ENCODE data around the gene RILPL1. TPM values are rescaled to one million over a fixed set of nuclear protein-coding genes. Genes with fewer than 3 reads are reported as not detected.
"Not testable (repeated sequence)": the region's sequence is repeated elsewhere in the genome, so short reads cannot be mapped to it uniquely, and the experiment has no call there.

The RILPL1 gene
- total and polyA plus RNA-seq, 3 experiments from 2014 or later, result 0.55 to 4.6 (median 2.7) TPM

- DNase-seq, result no peak
- Mint-ChIP-seq H3K27me3 (no peaks in the 10 kb centered on the region), H3K36me3 (peaks cover 0 to 30% (median 5%) of the 10 kb centered on the region in 3 donors), H3K4me1 (no peaks in the 10 kb centered on the region), H3K27ac (peak overlapping the region in 1 of 8 donors; percentile 63), H3K4me3 (no peak overlapping the region), H3K9me3 (no peaks in the 10 kb centered on the region)
- no peaks in the 10 kb centered on the region for H3K9me3 ChIP-seq (ENCODE audit: low read length)
- ChIA-PET CTCF (interaction anchor here (0.6 kb wide), 1 partner anchor 139 kb away, joined by 3 read pairs; no protein-coding TSS in a partner anchor), POLR2A (no interaction called here)
- H3K27me3 ChIP-seq (ENCODE audit: insufficient read depth, low read length, poor library complexity, severe bottlenecking), result no peaks in the 10 kb centered on the region
- no peak overlapping the region for H3K27ac ChIP-seq (ENCODE audit: low read depth, low read length)
- no peaks in the 10 kb centered on the region for H3K4me1 ChIP-seq (ENCODE audit: insufficient read depth, low read length)
- no peak overlapping the region for H3K4me3 ChIP-seq (ENCODE audit: low read length)
- no peaks in the 10 kb centered on the region for H3K36me3 ChIP-seq (ENCODE audit: insufficient read depth, low read length)
These were observed 17.2 kb downstream of the RILPL1 start for GRCh38 chr12:123516216-123516780.

GRCh38 chr12:123514582-123515221 lies 18.8 kb downstream of the RILPL1 start:
- H3K27me3 Mint-ChIP-seq, result not testable (repeated sequence)

GRCh38 chr12:123513805-123514204 lies 19.7 kb downstream of the RILPL1 start:
- Mint-ChIP-seq H3K9me3 (no peaks in the 10 kb centered on the region), H3K27me3 (no peaks in the 10 kb centered on the region), H3K4me3 (no peak overlapping the region), H3K4me1 (no peaks in the 10 kb centered on the region), H3K27ac (no peak overlapping the region), H3K36me3 (peaks cover 0 to 12% (median 4%) of the 10 kb centered on the region in 3 donors)
- DNase-seq, result no peak
- H3K4me3 ChIP-seq (ENCODE audit: low read length), result no peak overlapping the region
- ChIA-PET POLR2A (no interaction called here), CTCF (no interaction called here)
- H3K4me1 ChIP-seq (ENCODE audit: insufficient read depth, low read length), result no peaks in the 10 kb centered on the region
- H3K27me3 ChIP-seq (ENCODE audit: insufficient read depth, low read length, poor library complexity, severe bottlenecking), result no peaks in the 10 kb centered on the region
- no peaks in the 10 kb centered on the region for H3K9me3 ChIP-seq (ENCODE audit: low read length)
- H3K27ac ChIP-seq (ENCODE audit: low read depth, low read length), result no peak overlapping the region
- no peaks in the 10 kb centered on the region for H3K36me3 ChIP-seq (ENCODE audit: insufficient read depth, low read length)

More at GRCh38 chr12:123514582-123515221, 18.8 kb downstream of the RILPL1 start:
- H3K27me3 ChIP-seq (ENCODE audit: insufficient read depth, low read length, poor library complexity, severe bottlenecking); H3K4me3 ChIP-seq (ENCODE audit: low read length); H3K4me3 Mint-ChIP-seq; CTCF ChIA-PET; H3K9me3 Mint-ChIP-seq; H3K4me1 Mint-ChIP-seq; H3K36me3 ChIP-seq (ENCODE audit: insufficient read depth, low read length); DNase-seq; H3K4me1 ChIP-seq (ENCODE audit: insufficient read depth, low read length); POLR2A ChIA-PET; H3K27ac Mint-ChIP-seq; H3K9me3 ChIP-seq (ENCODE audit: low read length); H3K27ac ChIP-seq (ENCODE audit: low read depth, low read length): not testable (repeated sequence)
- peaks cover 0 to 20% (median 5%) of the 10 kb centered on the region in 3 donors for H3K36me3 Mint-ChIP-seq

GRCh38 chr12:123512838-123513665 lies 20.5 kb downstream of the RILPL1 start:
- Mint-ChIP-seq H3K4me1 (no peaks in the 10 kb centered on the region), H3K27ac (no peak overlapping the region), H3K36me3 (peaks cover 0 to 11% (median 4%) of the 10 kb centered on the region in 3 donors), H3K27me3 (no peaks in the 10 kb centered on the region), H3K9me3 (no peaks in the 10 kb centered on the region), H3K4me3 (no peak overlapping the region)
- CTCF ChIA-PET, result no interaction called here
- POLR2A ChIA-PET, result no interaction called here
- no peaks in the 10 kb centered on the region for H3K36me3 ChIP-seq (ENCODE audit: insufficient read depth, low read length)
- no peaks in the 10 kb centered on the region for H3K9me3 ChIP-seq (ENCODE audit: low read length)
- no peak for DNase-seq
- no peak overlapping the region for H3K27ac ChIP-seq (ENCODE audit: low read depth, low read length)
- H3K27me3 ChIP-seq (ENCODE audit: insufficient read depth, low read length, poor library complexity, severe bottlenecking), result no peaks in the 10 kb centered on the region
- no peaks in the 10 kb centered on the region for H3K4me1 ChIP-seq (ENCODE audit: insufficient read depth, low read length)
- H3K4me3 ChIP-seq (ENCODE audit: low read length), result no peak overlapping the region

- Histone ChIP-seq H3K27me3 (ENCODE audit: insufficient read depth, low read length, poor library complexity, severe bottlenecking) (no peaks in the 10 kb centered on the region), H3K4me1 (ENCODE audit: insufficient read depth, low read length) (no peaks in the 10 kb centered on the region), H3K4me3 (ENCODE audit: low read length) (no peak overlapping the region), H3K27ac (ENCODE audit: low read depth, low read length) (no peak overlapping the region), H3K36me3 (ENCODE audit: insufficient read depth, low read length) (no peaks in the 10 kb centered on the region), H3K9me3 (ENCODE audit: low read length) (no peaks in the 10 kb centered on the region)
- ChIA-PET POLR2A (interaction anchor here (0.5 kb wide), 1 partner anchor 31 kb away, joined by 3 read pairs; no protein-coding TSS in a partner anchor), CTCF (no interaction called here)
- peak overlapping the region in 1 of 8 donors; percentile 29 for H3K27ac Mint-ChIP-seq
- no peaks in the 10 kb centered on the region for H3K9me3 Mint-ChIP-seq
- H3K27me3 Mint-ChIP-seq, result no peaks in the 10 kb centered on the region
- H3K36me3 Mint-ChIP-seq, result no peaks in the 10 kb centered on the region
- no peak overlapping the region for H3K4me3 Mint-ChIP-seq
- no peaks in the 10 kb centered on the region for H3K4me1 Mint-ChIP-seq
- no peak for DNase-seq
These were observed 26.7 kb downstream of the RILPL1 start for GRCh38 chr12:123506843-123507236.

- H3K9me3 Mint-ChIP-seq, result no peaks in the 10 kb centered on the region
- H3K27me3 Mint-ChIP-seq, result no peaks in the 10 kb centered on the region
- ChIA-PET CTCF (no interaction called here), POLR2A (interaction anchor here (0.5 kb wide), 1 partner anchor 32 kb away, joined by 3 read pairs; no protein-coding TSS in a partner anchor)
- Histone ChIP-seq H3K9me3 (ENCODE audit: low read length) (no peaks in the 10 kb centered on the region), H3K27ac (ENCODE audit: low read depth, low read length) (no peak overlapping the region), H3K36me3 (ENCODE audit: insufficient read depth, low read length) (no peaks in the 10 kb centered on the region), H3K4me3 (ENCODE audit: low read length) (no peak overlapping the region), H3K4me1 (ENCODE audit: insufficient read depth, low read length) (no peaks in the 10 kb centered on the region), H3K27me3 (ENCODE audit: insufficient read depth, low read length, poor library complexity, severe bottlenecking) (no peaks in the 10 kb centered on the region)
- no peak overlapping the region for H3K4me3 Mint-ChIP-seq
- DNase-seq, result no peak
- no peaks in the 10 kb centered on the region for H3K36me3 Mint-ChIP-seq
- H3K4me1 Mint-ChIP-seq, result no peaks in the 10 kb centered on the region
- H3K27ac Mint-ChIP-seq, result peak overlapping the region in 1 of 8 donors; percentile 29
These were observed 27.3 kb downstream of the RILPL1 start for GRCh38 chr12:123506059-123506842.

- ChIA-PET CTCF (no interaction called here), POLR2A (no interaction called here)
- no peaks in the 10 kb centered on the region for H3K9me3 Mint-ChIP-seq
- H3K36me3 Mint-ChIP-seq, result peaks cover 3 to 5% (median 3%) of the 10 kb centered on the region in 3 donors
- Histone ChIP-seq H3K36me3 (ENCODE audit: insufficient read depth, low read length) (no peaks in the 10 kb centered on the region), H3K27ac (ENCODE audit: low read depth, low read length) (no peak overlapping the region), H3K27me3 (ENCODE audit: insufficient read depth, low read length, poor library complexity, severe bottlenecking) (no peaks in the 10 kb centered on the region), H3K9me3 (ENCODE audit: low read length) (no peaks in the 10 kb centered on the region), H3K4me3 (ENCODE audit: low read length) (no peak overlapping the region), H3K4me1 (ENCODE audit: insufficient read depth, low read length) (no peaks in the 10 kb centered on the region)
- no peaks in the 10 kb centered on the region for H3K27me3 Mint-ChIP-seq
- H3K27ac Mint-ChIP-seq, result no peak overlapping the region
- H3K4me3 Mint-ChIP-seq, result no peak overlapping the region
- no peaks in the 10 kb centered on the region for H3K4me1 Mint-ChIP-seq
- no peak for DNase-seq
These were observed 31.3 kb downstream of the RILPL1 start for GRCh38 chr12:123502163-123502704.

Measured in CD8-positive, alpha-beta memory T cell (primary cell).